Immature natural killer cell (primary cell): Measurements from ENCODE around the gene SAPCD2. TPM values are rescaled to one million over a fixed set of nuclear protein-coding genes. Genes with fewer than 3 reads are reported as not detected.
A peak's percentile ranks its signal among the peaks of the same experiment; 100 is the strongest.

Experiments
- DNase-seq, 3 donors: peaks; one replicate each; pipeline ENCODE4 v3.0.0; 2022; ENCODE audit warnings: mixed read lengths in 1 of 3
- H3K27ac Mint-ChIP-seq, 6 donors: one replicate each; pipeline ENCODE4 v1.8.0; 2020; ENCODE audit warnings: mixed read lengths in 6 of 6, mild to moderate bottlenecking in 5 of 6, inconsistent platforms in 4 of 6, moderate library complexity in 3 of 6
- H3K27me3 Mint-ChIP-seq, 3 donors: one replicate each; pipeline ENCODE4 v1.8.0; 2020 to 2021; ENCODE audit warnings: low read depth in 3 of 3, mild to moderate bottlenecking in 3 of 3, mixed read lengths in 3 of 3, moderate library complexity in 3 of 3, inconsistent platforms in 1 of 3
- H3K36me3 Mint-ChIP-seq, 3 donors: one replicate each; pipeline ENCODE4 v1.8.0; 2020; ENCODE audit warnings: mixed read lengths in 3 of 3, inconsistent platforms in 2 of 3, mild to moderate bottlenecking in 2 of 3
- H3K4me1 Mint-ChIP-seq, 2 donors: one replicate each; pipeline ENCODE4 v1.8.0; 2020; ENCODE audit warnings: inconsistent platforms in 2 of 2, mild to moderate bottlenecking in 2 of 2, mixed read lengths in 2 of 2, moderate library complexity in 1 of 2
- H3K4me3 Mint-ChIP-seq, 5 donors: one replicate each; pipeline ENCODE4 v1.8.0; 2020; ENCODE audit warnings: mild to moderate bottlenecking in 5 of 5, mixed read lengths in 5 of 5, inconsistent platforms in 3 of 5, moderate library complexity in 3 of 5
- H3K9me3 Mint-ChIP-seq, 6 donors: one replicate each; pipeline ENCODE4 v1.8.0; 2020; ENCODE audit warnings: mild to moderate bottlenecking in 6 of 6, mixed read lengths in 6 of 6, inconsistent platforms in 4 of 6, moderate library complexity in 3 of 6
- polyA plus RNA-seq, 3 donors: library from polyadenylated mRNA; unstranded; fragments of 300-500 nt; fragmentation: Illumina TruSeq; gene quantifications; one replicate each; pipeline ENCODE4 v1.2.3, GENCODE V29; 2021

Gene SAPCD2
- polyA plus RNA-seq, 3 donors from 2014 or later = 0.06 to 0.95 (median 0.39) TPM

- DNase-seq = no peak
- Mint-ChIP-seq H3K9me3 (no peaks in the 10 kb centered on the region), H3K4me1 (peaks cover 18% of the 10 kb centered on the region in 2 donors), H3K36me3 (peaks cover 6 to 15% (median 6%) of the 10 kb centered on the region in 3 donors), H3K27me3 (no peaks in the 10 kb centered on the region), H3K4me3 (peak overlapping the region in 1 of 5 donors; percentile 27), H3K27ac (peak overlapping the region in 4 of 6 donors; percentile 35 to 97 (median 58))
These were observed 27.6 kb upstream of the SAPCD2 start for GRCh38 chr9:137097761-137098462.

DNA sequence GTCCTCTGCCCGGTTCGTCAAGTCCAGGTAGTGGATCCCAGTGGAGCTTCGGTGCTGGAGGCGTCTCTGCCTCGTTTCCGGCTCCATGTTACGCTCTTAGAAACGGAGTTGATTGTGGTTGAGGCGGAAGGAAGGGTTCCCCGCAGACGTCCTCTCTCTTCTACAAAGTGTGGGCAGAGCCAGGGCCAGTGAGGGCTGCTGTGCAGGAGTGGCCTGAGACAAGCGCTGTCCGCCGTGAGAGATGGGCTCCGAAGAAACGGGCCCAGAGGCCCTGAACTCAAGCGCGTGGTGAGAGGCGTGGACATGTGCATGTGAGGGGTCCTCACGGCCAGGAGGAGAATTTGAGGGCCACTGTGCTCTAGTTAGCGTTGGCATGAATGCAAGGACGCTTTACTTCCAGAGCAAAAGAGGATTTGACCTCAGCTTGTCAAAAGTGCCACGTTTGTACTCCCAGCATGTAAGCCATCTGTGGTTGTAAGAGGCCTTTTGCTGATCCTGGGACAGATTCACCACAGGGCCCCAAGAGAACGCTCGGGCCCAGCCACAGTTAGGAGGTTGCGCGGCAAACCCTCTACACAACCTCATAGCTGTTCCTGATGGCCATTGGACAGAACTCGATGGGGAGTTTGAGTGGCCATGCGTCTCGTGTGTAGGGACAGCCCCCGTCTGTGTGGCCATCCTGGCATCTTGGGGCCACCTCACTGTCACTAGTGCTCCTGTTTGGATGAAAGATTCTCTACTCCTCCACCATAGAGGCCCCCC is 26.6 kb upstream of the SAPCD2 start:
- Mint-ChIP-seq H3K4me1 (peaks cover 18% of the 10 kb centered on the region in 2 donors), H3K9me3 (no peaks in the 10 kb centered on the region), H3K4me3 (peak overlapping the region in 1 of 5 donors; percentile 81), H3K27me3 (no peaks in the 10 kb centered on the region), H3K36me3 (peaks cover 6 to 18% (median 8%) of the 10 kb centered on the region in 3 donors), H3K27ac (peak overlapping the region; percentile 90 to 98 (median 98))
- DNase-seq = no peak

GRCh38 chr9:137095664-137096517 is 25.5 kb upstream of the SAPCD2 start:
- Mint-ChIP-seq H3K4me1 (peaks cover 18% of the 10 kb centered on the region in 2 donors), H3K27ac (peak overlapping the region; percentile 90 to 98 (median 98)), H3K9me3 (no peaks in the 10 kb centered on the region), H3K27me3 (no peaks in the 10 kb centered on the region), H3K4me3 (peak overlapping the region; percentile 77 to 87 (median 81)), H3K36me3 (peaks cover 6 to 18% (median 11%) of the 10 kb centered on the region in 3 donors)
- peak; percentile 80 to 85 (median 83) for DNase-seq

DNA sequence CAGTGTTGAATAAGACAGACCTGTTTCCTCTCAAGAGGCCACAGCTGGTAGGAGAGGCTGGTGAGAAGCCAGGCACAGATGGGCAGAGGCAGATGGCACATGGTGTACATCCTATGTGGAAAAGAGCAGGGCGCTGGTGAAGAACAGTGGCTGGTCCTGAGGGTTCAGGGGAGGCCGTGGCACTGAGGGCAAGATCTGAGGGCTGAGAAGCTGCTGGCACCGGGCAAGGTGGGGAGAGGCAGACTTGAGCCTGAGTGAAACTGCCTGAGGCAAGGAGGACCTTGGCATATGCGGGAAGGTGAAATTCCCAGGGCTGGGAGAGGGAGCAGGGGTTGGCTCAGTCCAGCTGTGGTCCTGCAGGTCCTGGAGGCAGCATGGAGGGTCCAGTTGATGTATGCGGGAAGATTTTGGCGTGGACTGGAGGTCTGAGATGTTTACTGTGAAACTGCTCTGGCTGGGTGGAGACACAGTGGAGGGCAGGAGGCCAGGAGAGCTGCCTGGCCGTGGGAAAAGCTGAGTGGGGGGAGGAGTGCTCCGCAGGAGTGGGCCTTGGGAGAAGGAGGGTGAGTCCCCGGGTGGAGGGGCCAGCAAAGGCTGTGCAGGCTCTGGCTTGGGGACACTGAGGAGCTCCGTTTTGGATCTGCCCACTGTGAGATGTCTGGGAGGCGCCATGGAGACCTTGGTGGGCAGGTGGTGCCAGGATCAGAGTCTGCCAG is 19.0 kb upstream of the SAPCD2 start:
- peak overlapping the region in 2 of 5 donors; percentile 10 to 20 for H3K4me3 Mint-ChIP-seq
- peaks cover 4 to 8% (median 5%) of the 10 kb centered on the region in 3 donors for H3K27me3 Mint-ChIP-seq
- peak overlapping the region in 4 of 6 donors; percentile 53 to 90 (median 76) for H3K27ac Mint-ChIP-seq
- H3K4me1 Mint-ChIP-seq = peaks cover 21 to 28% of the 10 kb centered on the region in 2 donors
- peaks cover 0 to 10% (median 10%) of the 10 kb centered on the region in 3 donors for H3K36me3 Mint-ChIP-seq
- no peak for DNase-seq
- no peaks in the 10 kb centered on the region for H3K9me3 Mint-ChIP-seq

GRCh38 chr9:137088121-137088520 is 17.8 kb upstream of the SAPCD2 start:
- Mint-ChIP-seq H3K27ac (peak overlapping the region; percentile 43 to 96 (median 90)), H3K4me1 (peaks cover 19 to 28% of the 10 kb centered on the region in 2 donors), H3K4me3 (peak overlapping the region; percentile 85 to 89 (median 87)), H3K27me3 (peaks cover 4 to 8% (median 5%) of the 10 kb centered on the region in 3 donors), H3K9me3 (no peaks in the 10 kb centered on the region), H3K36me3 (peaks cover 0 to 10% (median 7%) of the 10 kb centered on the region in 3 donors)
- DNase-seq = no peak

GRCh38 chr9:137087409-137087925 is 17.1 kb upstream of the SAPCD2 start:
- H3K27me3 Mint-ChIP-seq = peaks cover 4 to 8% (median 5%) of the 10 kb centered on the region in 3 donors
- peaks cover 19 to 28% of the 10 kb centered on the region in 2 donors for H3K4me1 Mint-ChIP-seq
- H3K36me3 Mint-ChIP-seq = peaks cover 0 to 8% (median 5%) of the 10 kb centered on the region in 3 donors
- peak overlapping the region; percentile 43 to 96 (median 90) for H3K27ac Mint-ChIP-seq
- H3K4me3 Mint-ChIP-seq = peak overlapping the region; percentile 85 to 89 (median 87)
- H3K9me3 Mint-ChIP-seq = no peaks in the 10 kb centered on the region
- DNase-seq = no peak

DNA sequence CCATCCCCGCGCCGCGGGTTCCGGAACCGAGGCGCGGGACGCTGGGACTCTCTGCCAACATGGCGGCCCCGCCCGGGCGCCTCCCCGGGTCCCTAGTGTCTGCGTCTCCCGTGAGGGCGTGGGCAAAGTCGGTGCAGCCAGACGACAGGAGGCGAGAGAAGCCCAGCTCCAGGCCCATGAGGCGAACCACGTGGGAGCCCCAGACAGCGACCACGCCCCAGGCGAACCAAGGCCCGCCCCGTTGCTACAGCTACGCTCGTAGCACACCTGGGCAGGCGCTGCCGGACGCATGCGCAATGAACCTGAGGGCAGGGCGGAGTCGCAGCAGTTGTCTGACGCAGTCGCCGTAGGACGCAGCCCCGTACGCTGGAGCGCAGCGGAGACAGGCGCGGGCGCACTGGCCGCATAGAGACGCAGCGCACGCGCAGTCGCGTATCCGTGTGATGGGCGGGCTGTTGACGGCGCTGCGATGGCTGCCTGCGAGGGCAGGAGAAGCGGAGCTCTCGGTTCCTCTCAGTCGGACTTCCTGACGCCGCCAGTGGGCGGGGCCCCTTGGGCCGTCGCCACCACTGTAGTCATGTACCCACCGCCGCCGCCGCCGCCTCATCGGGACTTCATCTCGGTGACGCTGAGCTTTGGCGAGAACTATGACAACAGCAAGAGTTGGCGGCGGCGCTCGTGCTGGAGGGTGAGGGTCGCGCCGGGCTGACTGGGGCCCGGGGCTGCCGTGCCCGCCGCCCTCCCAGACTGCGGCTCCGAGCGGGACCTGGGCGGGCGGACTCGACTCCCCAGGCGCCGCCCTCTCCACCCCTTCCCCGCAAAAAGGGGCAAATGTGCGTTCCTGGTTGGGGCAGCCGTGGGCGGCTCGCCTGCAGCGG is 16.4 kb upstream of the SAPCD2 start, which contains the start of gene MAN1B1:
Gene MAN1B1 (plus strand): TSS at position 455 of the 878 bp plus-strand sequence. CDS start 15 bp downstream, at position 470.
- Mint-ChIP-seq H3K4me1 (peaks cover 19 to 28% of the 10 kb centered on the region in 2 donors), H3K36me3 (peaks cover 0 to 7% (median 4%) of the 10 kb centered on the region in 3 donors), H3K9me3 (no peaks in the 10 kb centered on the region), H3K27ac (peak within 1 kb of the TSS; percentile 90 to 96 (median 93)), H3K4me3 (peak within 1 kb of the TSS; percentile 85 to 91 (median 89)), H3K27me3 (peaks cover 4 to 8% (median 5%) of the 10 kb centered on the region in 3 donors)
- DNase-seq = peak; percentile 98 to 99 (median 99)

GRCh38 chr9:137085920-137086530 is 15.7 kb upstream of the SAPCD2 start:
- Mint-ChIP-seq H3K9me3 (no peaks in the 10 kb centered on the region), H3K4me3 (peak overlapping the region; percentile 84 to 91 (median 89)), H3K27ac (peak overlapping the region; percentile 87 to 94 (median 93)), H3K27me3 (peaks cover 4 to 8% (median 5%) of the 10 kb centered on the region in 3 donors), H3K36me3 (peaks cover 0 to 5% (median 4%) of the 10 kb centered on the region in 3 donors), H3K4me1 (peaks cover 19 to 28% of the 10 kb centered on the region in 2 donors)
- peak in 1 of 3 donors; percentile 28 for DNase-seq

GRCh38 chr9:137084526-137084925 is 14.2 kb upstream of the SAPCD2 start:
- DNase-seq = no peak
- Mint-ChIP-seq H3K27me3 (peaks cover 4 to 8% (median 5%) of the 10 kb centered on the region in 3 donors), H3K4me1 (peaks cover 22 to 27% of the 10 kb centered on the region in 2 donors), H3K9me3 (no peaks in the 10 kb centered on the region), H3K36me3 (peaks cover 0 to 4% (median 4%) of the 10 kb centered on the region in 3 donors), H3K27ac (no peak overlapping the region), H3K4me3 (no peak overlapping the region)

- H3K27ac Mint-ChIP-seq = no peak overlapping the region
- no peaks in the 10 kb centered on the region for H3K9me3 Mint-ChIP-seq
- peaks cover 4 to 5% (median 5%) of the 10 kb centered on the region in 3 donors for H3K27me3 Mint-ChIP-seq
- H3K36me3 Mint-ChIP-seq = no peaks in the 10 kb centered on the region
- H3K4me1 Mint-ChIP-seq = peaks cover 17 to 21% of the 10 kb centered on the region in 2 donors
- no peak for DNase-seq
- no peak overlapping the region for H3K4me3 Mint-ChIP-seq
These were observed 13.1 kb upstream of the SAPCD2 start for GRCh38 chr9:137083394-137084004.

DNA sequence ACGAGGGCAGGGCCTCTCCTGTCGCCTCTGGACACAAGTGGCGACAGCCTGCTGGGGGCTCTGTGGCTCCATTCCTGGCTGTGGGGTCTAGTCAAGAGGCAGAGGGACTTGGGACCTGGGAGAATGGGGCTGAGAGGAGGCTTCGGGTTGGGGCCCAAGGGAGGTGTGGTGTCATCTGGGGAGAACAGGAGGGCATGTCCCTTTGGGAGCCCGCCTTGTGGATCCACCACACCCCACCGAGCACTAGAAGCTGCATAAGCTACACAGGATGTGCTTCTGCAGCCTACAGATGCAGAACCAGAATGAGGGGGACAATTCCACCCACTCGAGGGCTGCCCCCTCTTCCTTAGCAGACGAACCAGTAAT is 12.6 kb upstream of the SAPCD2 start:
- H3K27me3 Mint-ChIP-seq = peaks cover 4 to 5% (median 4%) of the 10 kb centered on the region in 3 donors
- H3K9me3 Mint-ChIP-seq = no peaks in the 10 kb centered on the region
- no peak for DNase-seq
- H3K27ac Mint-ChIP-seq = no peak overlapping the region
- H3K4me3 Mint-ChIP-seq = no peak overlapping the region
- H3K36me3 Mint-ChIP-seq = no peaks in the 10 kb centered on the region
- H3K4me1 Mint-ChIP-seq = peaks cover 13 to 15% of the 10 kb centered on the region in 2 donors
